Limb (tissue), 2 donors: ENCODE results near the gene TMEM238L.
A peak's percentile ranks its signal among the peaks of the same experiment; 100 is the strongest.
"Not testable (repeated sequence)": the region's sequence is repeated elsewhere in the genome, so short reads cannot be mapped to it uniquely, and the experiment has no call there.

Experiments used
- DNase-seq, 2 donors: peaks; one replicate each; pipeline ENCODE4 v3.0.0-alpha.2; 2016; ENCODE audit errors: extremely low spot score in 2 of 2

The TMEM238L gene, protein sequence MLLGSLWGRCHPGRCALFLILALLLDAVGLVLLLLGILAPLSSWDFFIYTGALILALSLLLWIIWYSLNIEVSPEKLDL

DNA sequence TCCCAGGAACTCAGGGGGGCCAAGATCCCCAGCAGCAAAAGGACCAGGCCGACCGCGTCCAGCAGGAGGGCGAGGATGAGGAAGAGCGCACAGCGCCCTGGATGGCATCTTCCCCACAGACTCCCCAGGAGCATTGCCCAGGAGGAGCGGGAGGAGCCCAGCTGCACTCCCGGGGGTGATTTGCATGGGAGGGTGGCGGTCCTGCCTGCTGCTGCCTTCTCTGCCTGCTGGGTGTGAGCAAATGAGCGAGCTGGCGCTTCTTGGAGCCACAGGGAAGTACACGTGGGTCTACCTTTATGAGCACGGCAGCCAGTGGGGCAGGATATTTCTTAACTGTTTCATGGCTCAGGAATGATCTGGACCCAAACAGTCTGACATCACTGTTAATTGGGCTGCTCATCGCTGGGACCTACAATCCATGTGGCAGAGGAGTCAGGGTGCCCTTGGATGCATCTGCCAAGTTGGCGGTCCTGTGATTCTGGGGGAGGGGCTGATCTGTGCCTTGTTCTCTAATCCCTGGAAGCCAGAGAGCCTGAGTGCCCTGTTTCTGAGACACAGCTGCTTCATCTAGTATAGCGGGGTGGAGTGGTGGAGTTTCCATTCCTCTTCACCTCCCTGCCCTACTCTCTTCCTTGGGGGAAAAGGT lies at the start of gene TMEM238L:
TSS of gene TMEM238L (minus strand) at position 270 of the 646 bp plus-strand sequence. CDS start at position 134, 136 bp downstream.
- DNase-seq, result no peak

DNA sequence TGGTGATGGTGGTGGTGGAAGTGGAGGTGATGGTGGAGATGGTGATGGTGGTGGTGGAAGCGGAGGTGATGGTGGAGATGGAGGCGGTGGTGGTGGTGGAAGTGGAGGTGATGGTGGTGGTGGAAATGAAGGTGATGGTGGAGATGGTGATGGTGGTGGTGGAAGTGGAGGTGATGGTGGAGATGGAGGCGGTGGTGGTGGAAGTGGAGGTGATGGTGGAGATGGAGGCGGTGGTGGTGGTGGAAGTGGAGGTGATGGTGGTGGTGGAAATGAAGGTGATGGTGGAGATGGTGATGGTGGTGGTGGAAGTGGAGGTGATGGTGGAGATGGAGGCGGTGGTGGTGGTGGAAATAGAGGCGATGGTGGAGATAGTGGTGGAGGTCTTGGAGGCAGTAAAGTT lies 42.7 kb upstream of the TMEM238L start:
- DNase-seq, result not testable (repeated sequence)

DNA sequence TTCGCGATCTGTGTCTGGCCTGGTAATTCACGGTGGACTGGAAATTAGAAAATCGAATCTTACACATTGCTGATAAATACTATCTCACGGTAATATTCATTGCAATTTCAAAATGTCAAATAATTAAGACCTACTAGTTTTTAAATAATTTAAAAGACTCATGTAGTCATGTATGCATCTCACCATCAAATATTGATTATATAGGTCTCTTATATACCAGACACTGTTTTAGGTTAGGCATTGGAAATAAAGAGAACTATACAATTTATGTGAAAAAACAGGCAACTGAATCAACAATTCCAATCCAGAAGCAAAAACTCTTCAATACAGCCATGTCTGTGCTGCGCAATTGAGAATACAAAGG lies 41.5 kb upstream of the TMEM238L start:
- no peak for DNase-seq

DNA sequence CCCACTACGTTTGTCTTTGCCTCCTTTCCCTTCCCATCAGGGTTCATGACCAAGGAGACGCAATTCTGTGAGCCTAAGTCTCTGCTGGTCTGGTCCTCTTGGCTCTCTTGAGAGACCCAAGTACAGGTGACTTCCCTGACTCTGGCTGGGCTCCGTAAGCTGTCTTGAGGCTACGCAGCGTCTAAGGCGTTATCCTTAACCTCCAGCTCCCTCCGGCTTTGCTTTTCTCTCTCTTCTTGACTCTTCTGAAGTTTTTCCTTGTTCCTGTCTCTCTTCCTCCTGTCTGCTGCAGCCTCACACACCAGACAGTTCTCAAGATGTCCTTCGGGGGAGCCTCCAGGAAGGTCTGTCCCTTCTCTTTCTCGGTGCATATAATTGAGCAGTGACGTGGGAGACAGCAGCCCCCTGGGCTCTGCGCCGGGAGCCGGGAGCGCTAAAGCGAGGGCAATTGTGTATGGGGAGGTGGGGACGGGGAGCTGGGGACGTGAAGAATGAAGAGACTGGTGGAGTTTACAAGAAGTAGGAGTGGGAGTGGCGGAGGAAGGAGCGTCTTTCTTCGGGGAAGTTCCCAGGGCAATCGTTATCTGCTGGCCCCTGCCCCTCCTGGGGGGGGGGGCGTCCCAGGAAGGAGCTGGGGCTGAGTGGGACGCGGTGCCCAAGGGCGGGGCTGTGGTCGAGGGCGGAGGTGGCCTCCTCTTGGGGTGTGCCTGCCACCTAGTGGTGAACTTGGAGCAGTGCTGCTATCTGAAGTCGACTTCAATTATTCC lies 40.9 kb upstream of the TMEM238L start:
- peak; percentile 76 to 84 for DNase-seq

DNA sequence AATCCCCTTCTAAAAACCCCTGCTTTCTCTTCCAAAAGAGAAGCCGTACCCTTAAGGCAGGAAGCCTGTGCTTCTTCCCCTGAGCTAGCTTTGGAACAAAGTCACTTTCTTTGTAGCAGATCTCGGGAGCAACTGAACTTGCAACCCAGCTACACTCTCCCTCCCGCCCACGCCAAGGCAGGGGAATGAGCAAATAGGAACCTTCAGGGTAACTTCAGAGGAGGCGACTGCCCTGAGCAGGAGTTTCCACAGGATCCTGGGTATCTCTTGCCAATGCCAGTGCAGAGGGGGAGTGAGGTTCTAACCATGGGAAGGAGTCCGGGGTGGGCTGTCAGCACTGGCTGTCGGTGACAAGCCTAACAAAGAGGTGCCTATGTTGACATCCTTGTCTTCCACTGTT lies 39.9 kb upstream of the TMEM238L start:
- peak in 1 of 2 donors; percentile 42 for DNase-seq

DNA sequence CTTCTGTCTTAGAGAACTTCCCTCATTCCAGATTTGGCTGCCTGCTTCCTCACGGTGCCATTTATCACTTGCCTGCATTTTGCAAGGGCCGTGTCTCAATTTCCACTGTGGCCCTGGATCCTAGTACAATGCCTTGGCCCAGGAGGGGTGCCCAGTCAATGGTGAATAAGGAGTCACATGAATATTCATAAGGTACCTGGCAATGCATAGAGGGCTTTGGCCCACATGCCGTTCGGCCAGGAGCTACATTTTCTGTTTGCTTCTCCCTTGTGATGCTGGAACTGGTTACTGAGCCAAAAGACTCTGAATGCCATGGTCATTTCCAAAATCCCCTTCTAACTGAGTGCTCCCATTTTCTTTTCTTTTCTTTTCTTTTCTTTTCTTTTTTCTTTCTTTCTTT lies 38.8 kb upstream of the TMEM238L start:
- no peak for DNase-seq

DNA sequence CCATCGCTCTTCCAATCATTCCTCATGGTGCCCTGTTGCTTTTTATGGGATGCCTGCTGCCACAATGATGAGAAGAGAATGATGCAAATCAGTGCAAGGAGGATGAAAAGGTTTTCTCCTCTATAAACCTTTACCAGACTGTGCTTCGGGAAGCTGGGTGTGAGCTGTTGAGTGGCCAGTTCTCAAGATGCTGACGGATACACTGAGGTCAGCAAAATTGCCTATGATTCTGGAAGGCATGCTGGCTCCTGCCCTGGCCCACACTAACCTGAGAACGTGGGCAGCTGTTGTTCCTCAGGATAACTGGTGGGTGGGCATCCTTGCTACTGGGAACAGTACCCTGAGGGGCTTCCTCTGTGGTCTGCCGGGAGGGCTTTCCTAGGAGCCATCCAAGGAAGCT lies 34.8 kb upstream of the TMEM238L start:
- DNase-seq, result no peak

DNA sequence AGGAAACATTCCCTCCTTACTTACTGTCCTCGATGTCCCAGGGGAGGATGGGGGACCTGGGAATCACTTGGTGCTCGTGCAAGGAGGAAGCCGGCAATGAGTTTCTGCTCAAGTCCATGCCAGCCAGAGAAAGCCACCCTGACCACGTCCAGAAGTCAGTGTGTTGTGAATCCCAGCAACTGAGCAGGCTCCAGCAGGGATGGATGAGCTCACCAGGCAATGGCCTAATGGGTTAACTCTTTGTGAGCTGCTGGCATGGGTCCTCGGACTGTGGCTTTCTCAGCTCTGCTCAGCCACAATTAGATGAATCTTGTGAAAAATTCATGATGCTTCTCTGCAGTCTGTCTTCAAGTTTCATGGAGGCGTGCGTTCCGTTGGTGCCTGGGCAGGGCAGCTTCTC lies 34.0 kb upstream of the TMEM238L start, which contains the start of gene PIRT:
TSS of gene PIRT (minus strand) at position 167 of the 400 bp plus-strand sequence. CDS start 12,442 bp downstream, outside the sequence.
- DNase-seq, result no peak

DNA sequence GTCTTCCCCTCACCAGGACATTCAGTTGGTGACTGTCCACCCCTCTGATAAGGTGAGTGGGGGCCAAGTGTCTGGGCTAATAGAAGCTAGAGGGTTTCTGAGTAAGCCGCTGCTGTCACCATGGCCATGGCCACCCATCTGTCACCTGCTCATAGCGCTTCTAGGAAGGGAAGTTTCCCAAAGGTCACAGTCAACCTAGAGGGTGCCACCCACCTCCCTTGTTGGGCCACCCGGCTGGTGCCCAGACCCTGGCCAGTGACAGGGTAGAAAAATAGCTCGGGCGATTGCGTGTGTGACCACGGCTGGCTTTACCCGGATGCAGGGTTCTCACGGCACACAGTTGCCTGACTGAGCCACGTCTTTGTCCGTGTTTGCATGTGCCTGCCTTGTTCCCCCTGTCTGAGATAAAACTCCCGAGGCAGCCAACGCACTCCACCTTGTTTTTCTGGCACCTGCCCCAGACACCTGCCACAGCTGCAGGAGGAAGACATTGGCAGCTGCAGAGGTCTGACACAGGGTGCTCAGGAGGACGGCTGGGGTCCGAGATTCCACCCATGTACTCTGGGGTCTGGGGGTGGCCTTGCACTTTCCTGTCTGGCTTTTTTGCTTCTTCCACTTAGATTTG lies 33.2 kb upstream of the TMEM238L start:
- no peak for DNase-seq

DNA sequence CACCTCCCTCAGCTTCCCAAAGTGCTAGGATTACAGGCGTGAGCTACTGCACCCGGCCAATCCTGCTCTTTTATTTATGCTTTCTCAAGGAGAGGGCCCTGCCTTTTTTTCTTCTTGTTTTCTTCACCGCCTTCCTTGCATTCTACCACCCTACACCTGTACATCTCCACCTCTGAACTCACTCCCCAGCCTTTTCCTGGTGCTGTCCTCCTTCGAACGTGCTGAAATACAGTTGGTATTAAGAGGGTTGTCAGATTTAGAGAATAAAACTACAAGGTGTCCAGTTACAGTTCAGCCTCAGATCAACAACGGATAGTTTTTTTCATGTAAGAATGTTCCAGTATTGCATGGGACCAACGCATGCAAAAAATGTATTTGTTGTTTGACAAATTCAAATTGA lies 32.2 kb upstream of the TMEM238L start:
- DNase-seq, result no peak

DNA sequence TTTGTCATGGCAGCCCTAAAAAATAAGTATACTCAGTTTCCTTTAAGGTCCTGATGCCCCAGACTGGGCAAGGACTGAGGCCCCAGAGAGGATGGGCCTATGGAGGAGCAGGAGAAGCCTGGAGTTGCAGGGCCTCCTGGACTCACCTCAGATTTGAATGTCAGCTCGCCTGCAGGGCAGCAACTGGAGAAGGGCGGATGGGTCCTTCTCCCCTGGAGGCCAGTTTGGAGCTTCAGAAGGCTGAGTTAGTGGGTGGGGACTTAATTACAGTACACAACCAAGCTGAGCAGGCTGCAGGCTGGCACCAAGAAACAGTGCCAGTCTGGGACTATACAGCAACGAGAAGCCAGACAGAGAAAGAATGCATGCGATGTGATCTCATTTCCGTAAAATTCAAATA lies 27.8 kb upstream of the TMEM238L start:
- no peak for DNase-seq

DNA sequence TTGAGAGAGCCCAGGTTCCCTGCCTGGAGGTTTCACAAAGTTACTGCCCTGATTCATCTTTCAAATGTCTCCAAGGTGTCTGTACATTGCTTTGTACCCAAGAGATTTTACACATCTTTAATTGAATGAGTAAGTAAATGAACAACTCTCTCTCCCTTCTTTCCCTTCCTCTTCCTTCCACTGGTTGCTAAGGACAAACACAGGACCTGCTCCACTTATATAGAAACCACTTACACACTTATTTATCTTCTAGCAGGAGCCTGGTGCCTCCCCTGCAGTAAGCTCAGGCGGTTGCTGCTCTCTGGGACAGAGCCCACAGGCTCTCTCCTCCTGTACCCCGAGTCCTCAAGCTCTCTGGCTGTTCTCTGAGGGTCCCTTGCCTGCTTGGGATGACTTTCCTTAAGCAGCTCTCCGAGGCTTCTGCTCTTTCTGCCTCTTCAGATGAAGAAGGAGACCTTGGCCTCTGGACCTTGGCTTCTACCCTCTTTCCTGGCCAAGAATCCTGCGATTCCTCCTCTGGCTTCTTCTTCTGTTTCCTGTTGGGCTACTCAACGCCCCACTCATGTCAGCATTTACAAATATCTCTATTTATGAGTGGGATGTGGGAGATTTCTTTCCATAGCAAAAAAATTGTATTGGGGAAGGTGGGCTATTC lies 24.1 kb upstream of the TMEM238L start:
- DNase-seq, result no peak

DNA sequence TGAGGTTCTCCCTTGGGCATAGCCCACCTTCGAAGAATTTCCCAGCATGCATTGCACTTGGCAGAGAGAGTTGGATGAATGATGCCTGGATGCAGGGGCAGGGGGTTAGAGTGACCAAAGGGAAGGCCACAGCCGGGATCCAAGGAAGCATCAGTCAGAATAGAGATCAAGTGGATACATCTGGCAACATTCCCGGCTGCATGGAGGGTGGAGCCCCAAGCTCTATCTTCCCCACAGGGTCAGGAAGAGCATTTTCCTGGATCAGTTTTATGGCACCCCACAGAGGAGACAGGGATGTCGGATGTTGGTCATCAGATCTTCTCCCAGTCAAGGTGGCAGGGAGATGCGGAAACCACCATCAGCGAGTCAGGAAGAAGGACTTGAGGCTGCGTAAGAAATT lies 21.0 kb upstream of the TMEM238L start:
- no peak for DNase-seq

DNA sequence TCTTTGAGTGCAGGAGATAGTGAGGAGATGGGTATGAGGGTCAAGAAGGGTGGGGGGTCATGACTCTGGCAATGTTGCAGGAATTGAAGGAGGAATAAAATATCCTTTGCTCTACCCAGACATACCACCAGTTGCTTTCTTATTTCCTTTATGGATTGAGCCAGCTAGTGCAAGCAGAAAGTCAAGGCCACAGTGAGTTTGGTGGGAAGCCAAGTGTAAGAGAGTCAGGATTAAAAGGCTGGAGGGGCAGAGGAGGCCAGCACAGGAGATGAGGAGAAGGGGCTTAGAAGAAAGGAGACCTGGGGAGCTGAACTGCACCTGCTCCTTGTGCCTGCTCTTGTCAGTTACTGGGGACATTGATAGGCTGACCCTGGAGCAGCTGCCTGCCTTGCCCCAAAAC lies 17.9 kb upstream of the TMEM238L start:
- DNase-seq, result no peak

DNA sequence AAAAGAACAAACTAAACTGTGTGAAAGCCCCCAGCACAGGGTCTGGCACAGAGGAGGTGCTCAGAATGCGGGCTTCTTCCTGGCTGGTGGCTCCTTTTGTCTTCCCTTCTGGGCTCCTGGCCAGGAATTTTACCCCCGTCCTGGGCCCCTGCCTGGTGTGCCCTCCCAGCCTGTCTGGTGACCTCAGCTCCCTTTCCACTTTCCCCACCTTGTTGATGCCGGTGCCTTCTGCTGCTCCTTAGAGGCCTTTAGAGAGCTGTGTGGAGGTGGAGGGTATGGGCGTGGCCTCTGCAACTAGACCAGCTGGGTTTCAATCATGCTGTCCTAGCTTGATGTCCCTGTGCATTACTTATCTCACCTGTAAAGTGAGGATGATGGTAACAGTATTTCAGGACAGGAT lies 17.2 kb upstream of the TMEM238L start:
- no peak for DNase-seq

DNA sequence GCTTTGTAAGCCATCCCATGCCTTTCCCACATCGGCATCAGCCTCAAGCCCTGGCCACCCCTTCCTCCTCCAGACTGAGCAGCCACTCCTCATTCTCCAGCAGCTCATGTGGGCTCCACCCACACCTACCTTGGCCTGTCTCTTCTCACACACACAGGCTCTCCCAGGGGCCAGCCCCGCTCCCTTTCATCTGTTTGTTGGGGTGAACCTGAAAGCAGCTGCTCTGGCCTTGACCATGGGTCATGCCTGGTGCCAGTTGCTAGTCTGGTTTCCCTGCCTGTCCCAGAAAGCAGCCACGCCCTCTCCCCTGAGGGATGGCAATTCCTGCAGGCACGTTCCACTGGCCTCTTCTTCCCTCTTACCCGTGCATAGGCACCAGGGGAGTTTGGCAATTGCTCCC lies 11.4 kb upstream of the TMEM238L start:
- DNase-seq, result no peak

DNA sequence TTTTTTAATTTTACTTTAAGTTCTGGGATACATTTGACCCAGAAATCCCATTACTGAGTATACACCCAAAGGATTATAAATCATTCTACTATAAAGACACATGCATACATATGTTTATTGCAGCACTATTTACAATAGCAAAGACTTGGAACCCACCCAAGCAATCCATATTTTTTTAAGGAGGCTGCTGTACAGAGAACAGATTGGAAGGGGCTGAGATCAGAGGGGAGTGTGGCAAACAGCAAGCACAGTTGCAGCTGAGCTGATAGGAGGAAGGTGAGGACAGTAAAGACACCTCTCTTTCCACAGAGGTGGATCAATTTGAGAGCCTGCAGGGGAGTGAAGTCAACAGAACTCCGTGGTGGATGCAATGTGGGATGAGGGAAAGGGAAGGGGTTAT lies 10.2 kb upstream of the TMEM238L start:
- DNase-seq, result no peak

DNA sequence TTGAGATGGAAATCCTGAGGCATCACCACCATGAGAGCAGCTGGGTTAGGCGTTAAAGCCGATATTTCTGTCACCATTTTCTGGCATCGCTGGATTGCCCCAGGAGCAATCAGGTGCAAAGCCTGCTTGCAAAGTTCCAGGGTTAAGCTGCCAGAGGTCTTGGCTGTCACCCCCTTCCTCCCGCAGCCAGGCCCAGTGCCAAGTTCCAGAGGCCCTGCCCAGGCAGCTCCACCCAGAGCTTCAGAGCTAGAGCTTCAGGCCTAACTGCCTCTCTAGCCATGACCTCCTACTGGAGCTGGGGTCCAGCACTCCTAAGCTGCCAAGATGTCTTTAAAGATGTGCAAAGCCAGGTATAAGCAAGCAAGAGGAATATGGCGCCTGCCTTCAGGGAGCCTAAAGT lies 8.8 kb upstream of the TMEM238L start:
- no peak for DNase-seq

DNA sequence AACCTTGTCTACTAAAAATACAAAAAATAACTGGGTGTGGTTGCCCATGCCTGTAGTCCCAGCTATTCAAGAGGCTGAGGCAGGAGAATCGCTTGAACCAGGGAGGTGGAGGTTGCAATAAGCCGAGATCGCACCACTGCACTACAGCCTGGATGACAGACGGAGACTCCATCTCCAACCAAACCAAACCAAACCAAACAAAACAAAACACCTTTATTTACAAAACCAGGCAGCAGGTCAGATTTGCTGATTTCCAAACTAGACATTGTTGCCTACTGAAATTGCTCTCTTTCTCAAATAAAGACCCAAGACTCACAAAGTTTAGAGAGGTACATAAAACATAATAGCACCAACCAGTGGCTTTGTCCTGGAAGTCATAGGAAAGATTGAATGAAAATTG lies 5.7 kb upstream of the TMEM238L start:
- DNase-seq, result no peak

DNA sequence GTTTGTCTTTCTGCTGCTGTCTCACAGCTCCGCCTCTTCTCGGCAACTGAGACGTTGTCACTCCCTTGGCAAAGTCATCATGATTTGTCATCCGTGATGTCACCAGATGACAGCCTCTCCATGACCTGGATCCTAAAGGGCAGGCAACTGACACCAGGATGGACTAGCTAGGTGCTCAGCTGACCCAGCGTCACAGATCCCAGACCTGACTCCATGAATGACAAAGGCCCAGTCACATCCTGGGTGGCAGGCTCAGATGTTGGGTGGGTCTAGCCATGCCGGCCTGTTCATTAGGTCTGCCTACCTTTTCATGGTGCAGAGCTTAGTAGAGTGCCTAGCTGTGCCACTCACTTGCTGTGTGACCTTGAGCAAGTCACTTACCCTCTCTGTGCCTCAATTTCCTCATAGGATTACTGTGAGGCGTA lies 3.8 kb upstream of the TMEM238L start:
- DNase-seq, result no peak

DNA sequence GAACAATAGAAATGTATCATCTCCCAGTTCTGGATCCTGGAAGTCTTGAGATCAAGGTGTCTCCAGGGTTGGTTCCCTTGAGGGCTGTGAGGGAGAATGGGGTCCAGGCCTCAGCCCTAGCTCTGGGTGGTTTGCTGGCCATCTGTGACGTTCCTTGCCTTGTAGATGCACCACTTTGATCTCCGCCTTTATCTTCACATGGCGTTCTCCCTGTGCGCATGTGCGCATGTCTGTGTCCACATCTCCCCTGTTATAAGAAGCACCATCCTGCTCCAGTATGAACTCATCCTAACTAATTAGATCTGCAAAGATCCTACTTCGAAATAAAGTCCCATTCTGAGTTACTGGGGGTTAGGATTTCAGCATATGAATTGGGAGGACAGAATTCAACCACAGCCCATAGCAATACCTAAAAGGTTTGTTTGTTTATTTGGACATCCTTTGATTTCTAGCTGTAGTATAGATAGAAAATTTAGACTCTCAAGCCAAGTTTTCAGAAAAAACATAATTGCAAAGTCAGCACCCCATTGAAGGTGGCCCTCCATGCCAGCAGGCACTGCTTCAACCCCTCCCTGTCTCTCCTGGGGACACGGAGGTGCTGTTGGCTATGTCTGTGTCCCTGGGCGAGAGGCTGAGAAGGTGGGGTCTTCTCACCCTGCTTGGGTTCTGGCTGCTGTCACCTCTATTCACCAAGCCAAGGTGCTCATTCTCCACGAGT lies 2.8 kb upstream of the TMEM238L start:
- no peak for DNase-seq
